Stimulated activated CD4-positive, alpha-beta T cell treated with anti-CD3 and anti-CD28 coated beads, Interleukin-12 subunit alpha, Interleukin-12 subunit beta, amount 100 ng/mL, for 4 hours (primary cell): Measurements from ENCODE around the gene PHYKPL.

ENCODE experiments used
- DNase-seq: peaks from one replicate; pipeline ENCODE4 v3.0.0-alpha.2; 2020

PHYKPL gene

DNA sequence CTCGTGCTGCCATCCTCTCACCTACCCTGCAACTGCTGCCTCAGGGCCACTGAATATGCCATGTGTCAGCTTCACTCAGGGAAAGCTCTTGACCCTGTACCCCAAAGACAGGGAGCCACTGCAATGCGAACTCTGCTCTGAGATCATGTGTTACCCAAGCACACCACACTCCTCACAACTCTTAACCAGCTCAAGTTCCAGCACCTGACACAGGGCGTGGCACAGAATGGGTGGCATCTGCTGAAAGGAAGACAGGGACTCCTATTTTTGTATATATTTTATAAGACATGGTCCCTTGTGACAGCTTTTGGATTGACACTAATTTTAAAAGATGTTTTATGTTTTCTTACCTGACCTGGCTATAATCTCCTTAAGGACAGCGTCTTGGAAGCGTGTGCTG lies 10.7 kb downstream of the PHYKPL start:
- DNase-seq: no peak

GRCh38 chr5:178221282-178221681 lies 11.3 kb downstream of the PHYKPL start:
- no peak for DNase-seq

GRCh38 chr5:178218827-178219226 lies 13.8 kb downstream of the PHYKPL start:
- DNase-seq: no peak

DNA sequence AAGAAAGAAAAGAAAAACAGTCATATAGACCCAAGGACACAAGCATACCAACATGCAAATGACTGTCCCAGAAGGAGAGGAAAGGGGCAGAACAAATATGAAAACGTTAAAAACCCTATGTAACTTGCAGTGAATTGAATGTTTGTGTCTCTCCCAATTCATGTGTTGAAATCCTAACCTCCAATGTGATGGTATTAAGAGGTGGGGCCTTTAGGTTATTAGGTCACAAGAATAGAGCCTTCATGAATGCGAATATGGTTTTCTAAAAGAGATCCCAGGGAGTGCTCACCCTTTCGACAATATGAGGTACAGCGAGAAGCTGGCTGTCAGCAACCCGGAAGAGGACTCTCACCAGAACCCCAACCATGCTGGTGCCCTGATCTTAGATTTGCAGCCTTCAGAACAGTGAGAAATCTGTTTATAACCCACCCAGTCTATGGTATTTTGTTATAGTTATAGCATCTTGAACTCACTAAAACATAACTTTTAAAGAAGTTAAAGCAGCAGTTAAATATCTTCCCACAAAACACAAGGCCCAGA lies 14.3 kb downstream of the PHYKPL start:
- DNase-seq: no peak

DNA sequence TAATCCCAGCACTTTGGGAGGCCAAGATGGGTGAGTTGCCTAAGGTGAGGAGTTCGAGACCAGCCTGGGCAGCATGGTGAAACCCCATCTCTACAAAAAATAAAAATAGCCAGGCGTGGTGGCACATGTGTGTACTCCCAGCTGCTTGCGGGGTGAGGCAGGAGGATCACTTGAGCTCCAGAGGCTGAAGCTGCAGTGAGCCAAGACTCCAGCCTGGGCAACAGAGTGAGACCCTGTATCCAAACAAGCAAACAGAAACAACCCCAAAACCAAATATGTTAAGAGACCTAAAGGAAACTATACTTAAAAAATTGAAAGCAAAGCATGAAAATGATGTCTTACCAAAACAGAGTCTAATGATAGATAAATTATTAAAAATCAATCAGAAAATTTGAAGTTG lies 15.8 kb downstream of the PHYKPL start:
- DNase-seq: no peak

DNA sequence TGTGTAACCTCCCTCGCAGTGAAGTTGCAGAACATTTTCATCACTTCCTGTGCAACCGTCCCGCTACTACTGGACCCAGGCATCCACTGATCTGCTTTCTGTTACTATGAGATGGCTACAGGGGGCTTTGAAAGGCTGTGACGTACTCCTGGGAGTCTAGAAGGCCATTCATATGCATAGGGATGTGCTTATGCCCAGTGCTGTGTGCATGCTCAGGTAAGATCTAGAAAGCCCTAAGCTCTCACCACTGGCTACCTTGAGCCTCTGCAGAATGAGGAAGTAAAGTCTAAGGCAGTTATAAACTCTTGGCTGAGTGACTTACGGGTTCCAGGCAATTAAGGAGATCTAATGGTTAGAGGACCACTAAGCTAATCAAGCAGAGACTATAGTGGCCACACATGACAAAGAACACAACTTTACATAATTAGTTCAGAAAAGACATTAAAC lies 16.5 kb downstream of the PHYKPL start:
- no peak for DNase-seq

DNA sequence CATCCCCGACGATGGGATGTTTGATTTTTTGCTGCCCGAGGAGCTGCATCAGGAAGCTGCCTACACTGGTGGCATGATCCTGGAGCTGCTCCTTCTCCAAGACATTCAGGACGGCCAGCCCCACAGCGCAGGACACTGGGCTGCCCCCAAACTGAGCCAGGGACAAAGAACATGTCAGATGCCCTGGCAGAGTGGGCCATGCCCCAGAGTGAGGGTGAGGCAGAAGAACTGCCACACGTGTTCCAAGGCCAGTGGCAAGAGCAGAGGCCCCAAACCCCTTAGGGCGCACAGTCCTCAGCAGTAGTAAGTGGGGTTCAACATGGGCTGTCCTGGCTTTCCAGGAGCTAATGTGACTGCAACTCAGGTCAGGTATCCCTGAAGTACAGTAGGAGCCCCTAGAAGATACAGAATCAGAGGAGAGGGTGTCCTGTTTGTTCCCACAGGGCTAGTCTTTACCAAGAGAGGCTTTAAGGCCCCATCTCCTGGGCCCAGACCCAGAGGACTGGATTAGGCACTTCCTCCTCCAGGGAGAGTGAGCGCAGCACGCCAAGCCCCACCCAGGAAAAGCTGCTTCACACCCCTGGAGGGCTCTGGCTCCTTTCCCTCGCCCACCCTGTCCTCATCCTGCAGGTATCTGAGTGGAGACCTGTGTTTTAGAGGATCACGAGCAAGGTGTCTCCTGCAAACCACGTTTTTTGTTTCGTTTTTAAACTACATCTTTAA lies 17.2 kb downstream of the PHYKPL start:
- no peak for DNase-seq

GRCh38 chr5:178214160-178214803 lies 18.3 kb downstream of the PHYKPL start:
- no peak for DNase-seq

GRCh38 chr5:178213748-178214151 lies 18.9 kb downstream of the PHYKPL start:
- DNase-seq: no peak

- DNase-seq: no peak
Observed at GRCh38 chr5:178213003-178213461, 19.6 kb downstream of the PHYKPL start.

GRCh38 chr5:178212241-178213002 lies 20.2 kb downstream of the PHYKPL start:
- no peak for DNase-seq

DNA sequence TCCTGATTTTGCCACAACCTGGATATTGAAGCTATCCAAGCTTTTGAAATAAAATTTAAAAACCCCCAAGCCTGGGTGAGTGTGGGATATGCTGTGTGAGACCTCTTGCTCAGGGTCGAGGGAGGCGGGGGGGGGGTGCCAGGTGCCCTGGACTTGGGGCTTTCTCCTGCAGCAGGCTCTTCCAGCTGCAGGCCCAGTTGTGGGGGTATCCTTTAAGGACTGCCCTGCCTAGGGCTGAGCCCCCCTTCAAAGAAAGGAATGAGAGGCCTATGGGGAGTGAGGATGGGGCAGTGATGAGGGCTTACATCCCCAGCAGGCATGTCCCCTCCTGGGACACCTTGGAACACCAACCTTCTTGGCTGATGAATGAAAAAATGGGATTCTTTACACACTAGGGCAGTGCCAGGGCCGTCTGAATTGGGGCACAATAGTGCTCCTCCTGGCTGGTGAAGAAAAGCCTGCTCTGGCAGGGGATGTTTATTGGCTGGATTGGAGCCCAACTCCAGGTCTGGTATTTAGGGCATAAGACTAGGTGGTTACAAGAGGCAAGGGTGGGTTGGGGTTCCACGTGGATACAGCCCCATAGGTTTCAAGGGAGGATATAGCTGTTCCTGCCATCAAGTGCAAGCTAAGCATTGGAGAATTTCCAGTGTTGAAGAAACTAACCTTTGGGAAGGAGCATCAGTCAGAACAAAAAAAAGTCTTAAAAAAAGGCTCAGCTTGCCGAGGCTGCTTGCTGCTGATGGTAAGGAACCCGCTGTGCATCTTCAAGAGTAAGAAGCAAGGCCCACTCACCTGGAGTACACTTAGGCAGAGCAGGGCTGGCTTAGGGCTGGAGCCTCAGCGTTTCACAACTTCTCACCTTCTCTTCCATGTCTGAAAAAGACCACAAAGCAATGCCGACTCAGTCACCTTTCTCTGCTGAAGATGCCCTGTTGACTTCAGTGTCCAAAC lies 21.2 kb downstream of the PHYKPL start:
- DNase-seq: no peak

- no peak for DNase-seq
Observed at GRCh38 chr5:178210686-178211085, 21.9 kb downstream of the PHYKPL start.

DNA sequence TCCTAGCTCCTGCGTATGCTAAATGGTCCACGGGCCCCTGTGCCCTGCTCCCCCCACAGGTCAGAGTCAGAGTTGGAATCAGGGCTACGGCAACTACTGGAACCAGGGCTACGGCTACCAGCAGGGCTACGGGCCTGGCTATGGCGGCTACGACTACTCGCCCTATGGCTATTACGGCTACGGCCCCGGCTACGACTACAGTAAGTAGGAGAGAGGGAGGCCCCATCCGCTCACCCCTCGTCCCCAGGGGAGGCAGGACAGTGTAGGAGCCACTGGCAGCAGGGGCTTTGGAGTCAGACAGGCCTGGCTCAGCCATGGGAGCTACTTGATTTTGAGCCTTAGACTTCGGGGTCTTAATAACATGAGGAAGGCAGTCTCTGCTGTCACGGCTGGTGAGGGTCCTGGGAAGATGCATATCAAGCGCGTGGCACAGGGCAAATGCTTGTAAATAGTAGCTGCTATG lies 22.5 kb downstream of the PHYKPL start:
- DNase-seq: no peak

DNA sequence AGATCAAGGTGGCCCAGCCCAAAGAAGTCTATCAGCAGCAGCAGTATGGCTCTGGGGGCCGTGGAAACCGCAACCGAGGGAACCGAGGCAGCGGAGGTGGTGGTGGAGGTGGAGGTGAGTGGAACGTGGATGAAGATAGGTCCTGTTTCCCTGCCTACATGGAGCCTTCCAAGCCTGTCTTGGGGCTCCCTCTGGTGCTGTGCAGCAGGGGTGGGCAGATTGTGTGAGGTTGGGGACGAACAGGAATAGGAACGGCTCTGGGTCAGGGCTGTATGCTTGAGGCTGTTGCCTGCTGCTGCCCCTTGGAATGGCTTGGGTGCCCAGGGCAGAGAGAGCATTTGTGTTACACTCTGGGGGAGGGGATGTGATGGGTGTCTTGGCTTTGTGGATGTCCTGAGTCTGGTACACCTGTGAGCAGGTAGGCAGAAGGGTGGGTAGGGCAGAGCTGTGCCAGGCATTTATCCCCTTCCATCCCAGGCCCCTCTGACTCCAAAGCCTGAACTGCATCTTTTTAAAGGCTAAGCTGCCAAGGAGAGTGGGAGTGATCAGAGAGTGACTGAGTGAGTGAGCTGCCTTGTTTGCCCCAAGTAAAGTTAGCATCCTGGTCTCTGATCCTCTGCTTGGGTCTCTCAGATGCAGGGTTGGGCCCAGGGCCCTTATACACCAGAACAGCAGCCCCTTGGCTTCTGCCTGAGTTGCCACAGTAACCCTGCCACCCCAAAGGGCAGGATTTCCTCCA lies 23.1 kb downstream of the PHYKPL start:
- no peak for DNase-seq

DNA sequence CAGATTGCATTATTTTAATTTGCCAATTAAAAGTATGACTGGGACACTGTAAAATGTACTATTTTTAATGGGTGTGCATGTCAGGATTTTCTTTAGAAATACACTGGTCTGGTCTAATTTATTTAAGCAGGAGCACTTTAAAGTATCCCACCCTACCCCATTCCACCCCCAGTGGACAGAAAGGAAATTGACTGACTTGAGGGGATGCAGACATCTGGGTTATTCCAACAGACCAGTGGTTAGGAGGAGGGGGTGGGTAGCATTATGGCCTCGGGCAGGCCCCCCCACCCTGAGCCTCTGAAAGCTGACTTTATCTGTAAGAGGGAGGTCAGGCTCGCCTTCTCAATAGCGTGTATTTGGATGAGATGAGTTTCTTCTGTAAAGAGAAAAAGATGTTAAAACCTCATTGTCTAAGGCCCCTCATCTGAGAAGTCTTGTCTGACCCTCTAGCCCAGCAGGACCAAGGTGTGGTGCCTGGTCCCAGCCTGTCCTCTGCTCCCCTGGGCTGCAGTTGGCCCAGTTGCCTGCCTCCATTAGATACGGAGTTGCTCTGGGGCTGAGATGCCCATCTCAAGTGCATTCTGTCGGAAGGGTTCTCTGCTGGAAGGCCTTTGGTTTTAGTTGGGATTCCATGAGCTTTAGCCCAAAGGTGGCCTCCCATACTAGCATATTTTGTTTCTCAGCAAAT lies 23.9 kb downstream of the PHYKPL start:
- no peak for DNase-seq

DNA sequence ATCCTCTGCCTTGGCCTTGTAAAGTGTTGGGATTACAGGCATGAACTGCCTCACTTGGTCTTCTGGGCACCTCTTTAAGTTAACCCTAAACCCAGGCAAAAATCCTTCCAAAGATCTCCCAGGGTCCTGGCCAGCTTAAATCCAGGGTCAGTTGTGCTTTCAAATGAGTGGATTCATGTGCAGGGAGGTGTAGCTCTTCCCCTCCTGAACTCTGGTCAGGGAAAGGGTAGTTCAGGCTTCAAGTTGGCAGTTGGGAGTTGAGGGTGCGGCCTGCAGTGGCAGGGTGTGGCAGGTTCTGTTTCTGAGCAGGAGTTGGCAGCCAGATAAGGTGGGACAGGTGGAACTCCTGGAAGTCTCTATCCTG lies 24.7 kb downstream of the PHYKPL start:
- DNase-seq: no peak

DNA sequence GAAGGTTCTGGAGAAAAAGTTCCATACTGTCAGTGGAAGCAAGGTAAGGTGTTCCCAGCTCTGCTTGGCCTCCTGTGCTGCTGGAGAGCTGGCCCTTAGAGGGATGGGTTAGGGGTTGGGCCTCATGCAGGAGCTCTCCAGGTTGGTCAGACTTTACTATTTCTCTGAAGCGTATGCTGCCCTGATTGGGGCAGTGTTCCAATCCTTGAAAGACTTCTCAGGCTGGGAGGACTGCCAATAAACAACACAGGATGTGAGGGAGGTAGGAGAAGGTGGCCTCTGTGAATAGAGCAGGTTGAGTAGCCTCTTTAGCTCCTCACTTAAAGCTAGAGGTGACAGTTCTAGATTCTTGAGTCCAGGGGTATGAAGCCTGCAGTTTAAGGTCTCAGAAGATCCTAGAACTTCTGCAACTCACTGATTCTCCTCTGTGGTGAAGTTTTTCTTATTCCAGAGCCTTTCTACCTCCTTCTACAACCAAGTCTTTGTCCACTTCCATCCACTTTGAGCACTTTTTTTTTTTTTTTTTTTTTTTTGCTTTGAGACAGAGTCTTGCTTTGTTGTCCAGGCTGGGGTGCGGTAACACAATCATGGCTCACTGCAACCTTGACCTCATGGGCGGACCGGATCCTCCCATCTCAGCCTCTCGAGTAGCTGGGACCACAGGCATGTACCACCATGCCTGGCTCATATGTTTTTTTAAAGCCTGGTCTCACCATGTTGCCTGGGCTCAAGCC lies 25.3 kb downstream of the PHYKPL start:
- no peak for DNase-seq

DNA sequence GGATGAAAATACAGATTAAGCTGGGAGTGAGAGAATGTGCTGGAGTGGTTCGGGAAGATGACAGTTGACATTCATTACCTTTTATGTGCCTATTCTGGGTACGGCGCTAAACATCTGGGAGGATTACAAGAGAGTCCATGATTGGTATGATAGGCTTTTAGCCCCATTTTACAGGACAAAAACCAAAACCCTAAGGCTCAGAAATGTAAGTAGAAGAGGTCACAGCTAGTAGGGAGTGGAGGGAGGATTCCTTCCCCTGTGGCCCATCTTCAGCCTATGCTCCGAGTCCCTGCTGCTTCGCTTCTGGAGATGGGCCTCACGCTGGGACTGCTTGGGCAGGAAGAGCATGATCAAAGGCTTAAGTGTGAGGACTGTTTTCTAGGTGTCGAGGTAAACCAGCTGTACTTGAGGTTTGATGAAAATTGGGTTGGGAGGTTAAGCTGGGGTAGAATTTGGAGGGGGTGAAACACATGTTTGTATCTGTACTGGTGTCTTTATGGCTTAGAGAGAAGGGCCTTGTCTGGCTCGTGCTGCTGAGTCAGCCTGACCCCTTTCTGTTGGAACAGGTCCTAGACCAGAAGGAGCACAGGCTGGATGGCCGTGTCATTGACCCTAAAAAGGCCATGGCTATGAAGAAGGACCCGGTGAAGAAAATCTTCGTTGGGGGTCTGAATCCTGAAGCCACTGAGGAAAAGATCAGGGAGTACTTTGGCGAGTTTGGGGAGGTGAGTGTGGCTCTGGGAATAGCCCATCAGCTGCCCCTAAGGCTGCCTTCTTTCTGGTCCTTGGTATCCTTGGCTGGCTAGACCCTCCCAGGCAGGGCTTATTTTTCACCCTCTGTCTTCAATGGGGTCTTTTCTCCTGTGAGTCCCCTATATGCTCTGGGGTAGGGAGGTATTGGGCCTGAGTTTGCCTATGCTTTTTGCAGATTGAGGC lies 26.2 kb downstream of the PHYKPL start:
- DNase-seq: no peak
